Panc1 (cell line): ENCODE data around the gene RAB11FIP3. TPM values are rescaled to one million over a fixed set of nuclear protein-coding genes. Genes with fewer than 3 reads are reported as not detected.
A peak's percentile ranks its signal among the peaks of the same experiment; 100 is the strongest.

Experiments
- ATAC-seq: fragments of 200-7000 bp; cut with Tn5 transposase; 2 replicates; pipeline ENCODE4 v1.9.1; 2020; ENCODE audit warnings: mild to moderate bottlenecking, moderate library complexity
- BruUV-seq: library from RNA; stranded (reverse); fragments of 400-500 nt; replicated peaks from 2 replicates; lab custom pipeline; 2021; lab: Mats Ljungman, UMichigan
- CTCF ChIA-PET: fragments of 300-600 bp; sonication (Branson Sonifier 250); formaldehyde crosslinking; loops from one replicate; lab custom pipeline; 2022; ENCODE audit warnings: antibody characterized with exemption; lab: Charles Lee
- POLR2A ChIA-PET: fragments of 300-600 bp; sonication (Branson Sonifier 250); formaldehyde crosslinking; loops from one replicate; lab custom pipeline; 2022; ENCODE audit warnings: antibody characterized with exemption; lab: Charles Lee
- DNase-seq: peaks from one replicate; pipeline ENCODE4 v3.0.0-alpha.2; 2010; ENCODE audit warnings: low read depth, low spot score
- H3K27ac ChIP-seq: 2 replicates; pipeline ENCODE4 v1.5.1; 2011; ENCODE audit warnings: mild to moderate bottlenecking, low read length, inconsistent platforms
- H3K27me3 ChIP-seq: fragments of 200-500 bp; sonication (Bioruptor generic); 2 replicates; pipeline ENCODE4 v1.6.0; 2014; ENCODE audit warnings: low read length, inconsistent platforms; ENCODE audit not compliant: control insufficient read depth, insufficient read depth
- H3K36me3 ChIP-seq: fragments of 200-500 bp; sonication (Bioruptor generic); 2 replicates; pipeline ENCODE4 v1.5.1; 2014; ENCODE audit warnings: inconsistent platforms, mild to moderate bottlenecking, low read length, moderate library complexity; ENCODE audit not compliant: control insufficient read depth, insufficient read depth
- H3K4me1 ChIP-seq: 2 replicates; pipeline ENCODE4 v1.5.1; 2011; ENCODE audit warnings: inconsistent platforms, mild to moderate bottlenecking, low read length, moderate library complexity; ENCODE audit not compliant: control insufficient read depth, insufficient read depth
- H3K4me3 ChIP-seq, 2 experiments: 2 replicates each; pipeline ENCODE4 v1.5.1; 2011 to 2012; ENCODE audit warnings: low read depth in 2 of 2, low read length in 2 of 2, mild to moderate bottlenecking in 2 of 2, inconsistent platforms in 1 of 2, moderate library complexity in 1 of 2
- H3K9me3 ChIP-seq: fragments of 200-500 bp; sonication (Bioruptor generic); 2 replicates; pipeline ENCODE4 v1.5.1; 2014; ENCODE audit warnings: low read depth, mild to moderate bottlenecking, inconsistent platforms, low read length, moderate library complexity; ENCODE audit not compliant: control insufficient read depth, insufficient read depth
- CTCF ChIP-seq: fragments of 450-650 bp; IDR thresholded peaks from 2 replicates; pipeline ENCODE4 v1.5.1; 2017; ENCODE audit warnings: mild to moderate bottlenecking
- POLR2AphosphoS5 ChIP-seq: IDR thresholded peaks from 2 replicates; pipeline ENCODE4 v1.6.1; 2012; ENCODE audit warnings: mild to moderate bottlenecking, low read depth, low read length, moderate library complexity
- REST ChIP-seq, 2 experiments: IDR thresholded peaks; 2 replicates each; pipeline ENCODE4 v1.6.1; 2011 to 2012; ENCODE audit warnings: low read depth in 2 of 2, control low read depth in 1 of 2, low read length in 1 of 2, mild to moderate bottlenecking in 1 of 2, moderate library complexity in 1 of 2; ENCODE audit not compliant: insufficient read depth in 1 of 2
- SIN3A ChIP-seq: IDR thresholded peaks from 2 replicates; pipeline ENCODE4 v1.6.1; 2012; ENCODE audit warnings: low read depth, mild to moderate bottlenecking, low read length, moderate library complexity, borderline replicate concordance; ENCODE audit not compliant: insufficient read depth
- TCF7L2 ChIP-seq: IDR thresholded peaks from 2 replicates; pipeline ENCODE4 v1.6.1; 2011; ENCODE audit warnings: mild to moderate bottlenecking, low read depth, low read length, inconsistent platforms
- in situ Hi-C: cut with HindIII; loops from 2 replicates; pipeline ENCODE4 v1.10.0; 2016; ENCODE audit warnings: low sequenced_read_pairs, low pct_unique_long_range_greater_than_20kb
- intact Hi-C: fragments of 100-400 bp; cut with micrococcal nuclease; formaldehyde crosslinking; loops from one replicate; pipeline ENCODE4 v1.10.0; 2022; ENCODE audit not compliant: unreplicated experiment
- total RNA-seq: library from RNA; stranded (reverse); gene quantifications from one replicate; pipeline ENCODE4 v1.2.1, GENCODE V29; 2021; ENCODE audit not compliant: unreplicated experiment

RAB11FIP3 gene
- total RNA-seq, 1 experiment from 2014 or later: 57.3 TPM

- POLR2A ChIA-PET: no interaction called here
- Histone ChIP-seq H3K36me3 (no peaks in the 10 kb centered on the region), H3K4me3 (peak overlapping the region in 1 of 2 experiments; percentile 82; a peak in 1 of 4 replicates), H3K27ac (peak overlapping the region; percentile 95; the same call in 1 of the 2 replicates), H3K4me1 (peaks cover 41% of the 10 kb centered on the region), H3K9me3 (no peaks in the 10 kb centered on the region), H3K27me3 (no peaks in the 10 kb centered on the region)
- no peak for ATAC-seq
- TF ChIP-seq CTCF (no peak), TCF7L2 (no peak), SIN3A (no peak), REST (IDR thresholded peaks at IDR 0.05; ENCODE audit: insufficient read depth in 1 of 2, low read depth in 2 of 2, low read length in 1 of 2) (no peak), POLR2AphosphoS5 (no peak)
- intact Hi-C loops: no loop called here
- DNase-seq: no peak
- BruUV-seq: TSS peak; percentile 87
- CTCF ChIA-PET: no interaction called here
- in situ Hi-C loops: no loop called here
Observed at GRCh38 chr16:525123-525519, 99.7 kb downstream of the RAB11FIP3 start.

- Histone ChIP-seq H3K36me3 (no peaks in the 10 kb centered on the region), H3K4me1 (peaks cover 42% of the 10 kb centered on the region), H3K4me3 (peak overlapping the region; percentile 82), H3K27me3 (no peaks in the 10 kb centered on the region), H3K9me3 (no peaks in the 10 kb centered on the region), H3K27ac (peak overlapping the region; percentile 95)
- intact Hi-C loops (no loop called here), in situ Hi-C loops (no loop called here)
- no peak for TF ChIP-seq CTCF
- no peak for TF ChIP-seq TCF7L2
- no peak; the same call in 1 of the 2 replicates for TF ChIP-seq POLR2AphosphoS5
- no peak for TF ChIP-seq REST (IDR thresholded peaks at IDR 0.05; ENCODE audit: insufficient read depth in 1 of 2, low read depth in 2 of 2, low read length in 1 of 2)
- no peak for TF ChIP-seq SIN3A
- CTCF ChIA-PET: no interaction called here
- ATAC-seq (peak; percentile 24), DNase-seq (peak; percentile 81)
- POLR2A ChIA-PET: no interaction called here
- BruUV-seq: no TSS peak
Observed at GRCh38 chr16:525520-526180, 100.2 kb downstream of the RAB11FIP3 start.
